Measurements from ENCODE around the gene PEPD. TPM values are rescaled to one million over a fixed set of nuclear protein-coding genes. Genes with fewer than 3 reads are reported as not detected.

Gene PEPD
- total RNA-seq, 1 experiment from 2014 or later: 83.1 TPM

DNA sequence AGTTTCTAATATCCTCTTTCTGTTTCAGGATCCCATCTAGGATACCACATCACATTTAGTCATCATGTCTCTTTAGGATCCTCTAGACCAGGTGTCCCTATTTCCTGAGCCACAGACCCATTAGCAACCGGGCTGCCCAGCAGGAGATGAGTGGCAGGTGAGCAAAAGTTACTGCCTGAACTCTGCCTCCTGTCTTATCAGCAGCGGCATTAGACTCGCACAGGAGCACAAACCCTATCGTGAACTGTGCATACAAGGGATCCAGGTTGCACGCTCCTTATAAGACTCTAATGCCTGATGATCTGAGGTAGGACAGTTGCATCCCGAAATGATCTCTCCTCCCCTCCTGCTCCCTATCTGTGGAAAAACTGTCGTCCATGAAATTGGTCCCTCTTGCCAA, 155.9 kb downstream of the PEPD start:
- Mint-ChIP-seq H3K27me3 (ENCODE audit: low read depth) (peaks cover 4% of the 10 kb centered on the region), H3K9me3 (no peaks in the 10 kb centered on the region), H3K4me3 (no peak overlapping the region), H3K4me1 (no peaks in the 10 kb centered on the region), H3K27ac (no peak overlapping the region), H3K36me3 (no peaks in the 10 kb centered on the region)
- CTCF ChIA-PET: no interaction called here
- ATAC-seq: no peak
- DNase-seq (ENCODE audit: low spot score): no peak
- TF ChIP-seq, protein P1, sequence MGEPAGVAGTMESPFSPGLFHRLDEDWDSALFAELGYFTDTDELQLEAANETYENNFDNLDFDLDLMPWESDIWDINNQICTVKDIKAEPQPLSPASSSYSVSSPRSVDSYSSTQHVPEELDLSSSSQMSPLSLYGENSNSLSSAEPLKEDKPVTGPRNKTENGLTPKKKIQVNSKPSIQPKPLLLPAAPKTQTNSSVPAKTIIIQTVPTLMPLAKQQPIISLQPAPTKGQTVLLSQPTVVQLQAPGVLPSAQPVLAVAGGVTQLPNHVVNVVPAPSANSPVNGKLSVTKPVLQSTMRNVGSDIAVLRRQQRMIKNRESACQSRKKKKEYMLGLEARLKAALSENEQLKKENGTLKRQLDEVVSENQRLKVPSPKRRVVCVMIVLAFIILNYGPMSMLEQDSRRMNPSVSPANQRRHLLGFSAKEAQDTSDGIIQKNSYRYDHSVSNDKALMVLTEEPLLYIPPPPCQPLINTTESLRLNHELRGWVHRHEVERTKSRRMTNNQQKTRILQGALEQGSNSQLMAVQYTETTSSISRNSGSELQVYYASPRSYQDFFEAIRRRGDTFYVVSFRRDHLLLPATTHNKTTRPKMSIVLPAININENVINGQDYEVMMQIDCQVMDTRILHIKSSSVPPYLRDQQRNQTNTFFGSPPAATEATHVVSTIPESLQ (CRISPR knock-in tag; IDR thresholded peaks at IDR 0.05): no peak
- TF ChIP-seq, protein P2, sequence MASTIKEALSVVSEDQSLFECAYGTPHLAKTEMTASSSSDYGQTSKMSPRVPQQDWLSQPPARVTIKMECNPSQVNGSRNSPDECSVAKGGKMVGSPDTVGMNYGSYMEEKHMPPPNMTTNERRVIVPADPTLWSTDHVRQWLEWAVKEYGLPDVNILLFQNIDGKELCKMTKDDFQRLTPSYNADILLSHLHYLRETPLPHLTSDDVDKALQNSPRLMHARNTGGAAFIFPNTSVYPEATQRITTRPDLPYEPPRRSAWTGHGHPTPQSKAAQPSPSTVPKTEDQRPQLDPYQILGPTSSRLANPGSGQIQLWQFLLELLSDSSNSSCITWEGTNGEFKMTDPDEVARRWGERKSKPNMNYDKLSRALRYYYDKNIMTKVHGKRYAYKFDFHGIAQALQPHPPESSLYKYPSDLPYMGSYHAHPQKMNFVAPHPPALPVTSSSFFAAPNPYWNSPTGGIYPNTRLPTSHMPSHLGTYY (CRISPR knock-in tag; IDR thresholded peaks at IDR 0.05): no peak
- TF ChIP-seq, protein P3, sequence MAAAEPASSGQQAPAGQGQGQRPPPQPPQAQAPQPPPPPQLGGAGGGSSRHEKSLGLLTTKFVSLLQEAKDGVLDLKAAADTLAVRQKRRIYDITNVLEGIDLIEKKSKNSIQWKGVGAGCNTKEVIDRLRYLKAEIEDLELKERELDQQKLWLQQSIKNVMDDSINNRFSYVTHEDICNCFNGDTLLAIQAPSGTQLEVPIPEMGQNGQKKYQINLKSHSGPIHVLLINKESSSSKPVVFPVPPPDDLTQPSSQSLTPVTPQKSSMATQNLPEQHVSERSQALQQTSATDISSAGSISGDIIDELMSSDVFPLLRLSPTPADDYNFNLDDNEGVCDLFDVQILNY (CRISPR knock-in tag; IDR thresholded peaks at IDR 0.05): no peak
- TF ChIP-seq ESRRA (CRISPR knock-in tag; IDR thresholded peaks at IDR 0.05; ENCODE audit: borderline replicate concordance) (no peak), ZBTB21 (CRISPR knock-in tag; IDR thresholded peaks at IDR 0.05; ENCODE audit: borderline replicate concordance) (no peak), MYBL2 (CRISPR knock-in tag; IDR thresholded peaks at IDR 0.05) (no peak), NR2C2 (CRISPR knock-in tag; IDR thresholded peaks at IDR 0.05) (no peak), CBFB (CRISPR knock-in tag; IDR thresholded peaks at IDR 0.05; ENCODE audit: low read depth) (no peak)
- TF ChIP-seq, protein P4, sequence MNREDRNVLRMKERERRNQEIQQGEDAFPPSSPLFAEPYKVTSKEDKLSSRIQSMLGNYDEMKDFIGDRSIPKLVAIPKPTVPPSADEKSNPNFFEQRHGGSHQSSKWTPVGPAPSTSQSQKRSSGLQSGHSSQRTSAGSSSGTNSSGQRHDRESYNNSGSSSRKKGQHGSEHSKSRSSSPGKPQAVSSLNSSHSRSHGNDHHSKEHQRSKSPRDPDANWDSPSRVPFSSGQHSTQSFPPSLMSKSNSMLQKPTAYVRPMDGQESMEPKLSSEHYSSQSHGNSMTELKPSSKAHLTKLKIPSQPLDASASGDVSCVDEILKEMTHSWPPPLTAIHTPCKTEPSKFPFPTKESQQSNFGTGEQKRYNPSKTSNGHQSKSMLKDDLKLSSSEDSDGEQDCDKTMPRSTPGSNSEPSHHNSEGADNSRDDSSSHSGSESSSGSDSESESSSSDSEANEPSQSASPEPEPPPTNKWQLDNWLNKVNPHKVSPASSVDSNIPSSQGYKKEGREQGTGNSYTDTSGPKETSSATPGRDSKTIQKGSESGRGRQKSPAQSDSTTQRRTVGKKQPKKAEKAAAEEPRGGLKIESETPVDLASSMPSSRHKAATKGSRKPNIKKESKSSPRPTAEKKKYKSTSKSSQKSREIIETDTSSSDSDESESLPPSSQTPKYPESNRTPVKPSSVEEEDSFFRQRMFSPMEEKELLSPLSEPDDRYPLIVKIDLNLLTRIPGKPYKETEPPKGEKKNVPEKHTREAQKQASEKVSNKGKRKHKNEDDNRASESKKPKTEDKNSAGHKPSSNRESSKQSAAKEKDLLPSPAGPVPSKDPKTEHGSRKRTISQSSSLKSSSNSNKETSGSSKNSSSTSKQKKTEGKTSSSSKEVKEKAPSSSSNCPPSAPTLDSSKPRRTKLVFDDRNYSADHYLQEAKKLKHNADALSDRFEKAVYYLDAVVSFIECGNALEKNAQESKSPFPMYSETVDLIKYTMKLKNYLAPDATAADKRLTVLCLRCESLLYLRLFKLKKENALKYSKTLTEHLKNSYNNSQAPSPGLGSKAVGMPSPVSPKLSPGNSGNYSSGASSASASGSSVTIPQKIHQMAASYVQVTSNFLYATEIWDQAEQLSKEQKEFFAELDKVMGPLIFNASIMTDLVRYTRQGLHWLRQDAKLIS (CRISPR knock-in tag; IDR thresholded peaks at IDR 0.05; ENCODE audit: borderline replicate concordance): no peak
- TF ChIP-seq, protein P5, sequence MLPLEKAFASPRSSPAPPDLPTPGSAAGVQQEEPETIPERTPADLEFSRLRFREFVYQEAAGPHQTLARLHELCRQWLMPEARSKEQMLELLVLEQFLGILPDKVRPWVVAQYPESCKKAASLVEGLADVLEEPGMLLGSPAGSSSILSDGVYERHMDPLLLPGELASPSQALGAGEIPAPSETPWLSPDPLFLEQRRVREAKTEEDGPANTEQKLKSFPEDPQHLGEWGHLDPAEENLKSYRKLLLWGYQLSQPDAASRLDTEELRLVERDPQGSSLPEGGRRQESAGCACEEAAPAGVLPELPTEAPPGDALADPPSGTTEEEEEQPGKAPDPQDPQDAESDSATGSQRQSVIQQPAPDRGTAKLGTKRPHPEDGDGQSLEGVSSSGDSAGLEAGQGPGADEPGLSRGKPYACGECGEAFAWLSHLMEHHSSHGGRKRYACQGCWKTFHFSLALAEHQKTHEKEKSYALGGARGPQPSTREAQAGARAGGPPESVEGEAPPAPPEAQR (CRISPR knock-in tag; IDR thresholded peaks at IDR 0.05): no peak
- TF ChIP-seq, protein P6, sequence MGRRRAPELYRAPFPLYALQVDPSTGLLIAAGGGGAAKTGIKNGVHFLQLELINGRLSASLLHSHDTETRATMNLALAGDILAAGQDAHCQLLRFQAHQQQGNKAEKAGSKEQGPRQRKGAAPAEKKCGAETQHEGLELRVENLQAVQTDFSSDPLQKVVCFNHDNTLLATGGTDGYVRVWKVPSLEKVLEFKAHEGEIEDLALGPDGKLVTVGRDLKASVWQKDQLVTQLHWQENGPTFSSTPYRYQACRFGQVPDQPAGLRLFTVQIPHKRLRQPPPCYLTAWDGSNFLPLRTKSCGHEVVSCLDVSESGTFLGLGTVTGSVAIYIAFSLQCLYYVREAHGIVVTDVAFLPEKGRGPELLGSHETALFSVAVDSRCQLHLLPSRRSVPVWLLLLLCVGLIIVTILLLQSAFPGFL (CRISPR knock-in tag; IDR thresholded peaks at IDR 0.05; ENCODE audit: borderline replicate concordance): no peak
- TF ChIP-seq, protein P7, sequence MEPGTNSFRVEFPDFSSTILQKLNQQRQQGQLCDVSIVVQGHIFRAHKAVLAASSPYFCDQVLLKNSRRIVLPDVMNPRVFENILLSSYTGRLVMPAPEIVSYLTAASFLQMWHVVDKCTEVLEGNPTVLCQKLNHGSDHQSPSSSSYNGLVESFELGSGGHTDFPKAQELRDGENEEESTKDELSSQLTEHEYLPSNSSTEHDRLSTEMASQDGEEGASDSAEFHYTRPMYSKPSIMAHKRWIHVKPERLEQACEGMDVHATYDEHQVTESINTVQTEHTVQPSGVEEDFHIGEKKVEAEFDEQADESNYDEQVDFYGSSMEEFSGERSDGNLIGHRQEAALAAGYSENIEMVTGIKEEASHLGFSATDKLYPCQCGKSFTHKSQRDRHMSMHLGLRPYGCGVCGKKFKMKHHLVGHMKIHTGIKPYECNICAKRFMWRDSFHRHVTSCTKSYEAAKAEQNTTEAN (CRISPR knock-in tag; IDR thresholded peaks at IDR 0.05): no peak
- TF ChIP-seq, protein P8, sequence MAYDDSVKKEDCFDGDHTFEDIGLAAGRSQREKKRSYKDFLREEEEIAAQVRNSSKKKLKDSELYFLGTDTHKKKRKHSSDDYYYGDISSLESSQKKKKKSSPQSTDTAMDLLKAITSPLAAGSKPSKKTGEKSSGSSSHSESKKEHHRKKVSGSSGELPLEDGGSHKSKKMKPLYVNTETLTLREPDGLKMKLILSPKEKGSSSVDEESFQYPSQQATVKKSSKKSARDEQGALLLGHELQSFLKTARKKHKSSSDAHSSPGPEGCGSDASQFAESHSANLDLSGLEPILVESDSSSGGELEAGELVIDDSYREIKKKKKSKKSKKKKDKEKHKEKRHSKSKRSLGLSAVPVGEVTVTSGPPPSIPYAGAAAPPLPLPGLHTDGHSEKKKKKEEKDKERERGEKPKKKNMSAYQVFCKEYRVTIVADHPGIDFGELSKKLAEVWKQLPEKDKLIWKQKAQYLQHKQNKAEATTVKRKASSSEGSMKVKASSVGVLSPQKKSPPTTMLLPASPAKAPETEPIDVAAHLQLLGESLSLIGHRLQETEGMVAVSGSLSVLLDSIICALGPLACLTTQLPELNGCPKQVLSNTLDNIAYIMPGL (CRISPR knock-in tag; IDR thresholded peaks at IDR 0.05): no peak
- TF ChIP-seq, protein P9, sequence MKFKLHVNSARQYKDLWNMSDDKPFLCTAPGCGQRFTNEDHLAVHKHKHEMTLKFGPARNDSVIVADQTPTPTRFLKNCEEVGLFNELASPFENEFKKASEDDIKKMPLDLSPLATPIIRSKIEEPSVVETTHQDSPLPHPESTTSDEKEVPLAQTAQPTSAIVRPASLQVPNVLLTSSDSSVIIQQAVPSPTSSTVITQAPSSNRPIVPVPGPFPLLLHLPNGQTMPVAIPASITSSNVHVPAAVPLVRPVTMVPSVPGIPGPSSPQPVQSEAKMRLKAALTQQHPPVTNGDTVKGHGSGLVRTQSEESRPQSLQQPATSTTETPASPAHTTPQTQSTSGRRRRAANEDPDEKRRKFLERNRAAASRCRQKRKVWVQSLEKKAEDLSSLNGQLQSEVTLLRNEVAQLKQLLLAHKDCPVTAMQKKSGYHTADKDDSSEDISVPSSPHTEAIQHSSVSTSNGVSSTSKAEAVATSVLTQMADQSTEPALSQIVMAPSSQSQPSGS (CRISPR knock-in tag; IDR thresholded peaks at IDR 0.05; ENCODE audit: borderline replicate concordance, low read depth): no peak
- TF ChIP-seq, protein P10, sequence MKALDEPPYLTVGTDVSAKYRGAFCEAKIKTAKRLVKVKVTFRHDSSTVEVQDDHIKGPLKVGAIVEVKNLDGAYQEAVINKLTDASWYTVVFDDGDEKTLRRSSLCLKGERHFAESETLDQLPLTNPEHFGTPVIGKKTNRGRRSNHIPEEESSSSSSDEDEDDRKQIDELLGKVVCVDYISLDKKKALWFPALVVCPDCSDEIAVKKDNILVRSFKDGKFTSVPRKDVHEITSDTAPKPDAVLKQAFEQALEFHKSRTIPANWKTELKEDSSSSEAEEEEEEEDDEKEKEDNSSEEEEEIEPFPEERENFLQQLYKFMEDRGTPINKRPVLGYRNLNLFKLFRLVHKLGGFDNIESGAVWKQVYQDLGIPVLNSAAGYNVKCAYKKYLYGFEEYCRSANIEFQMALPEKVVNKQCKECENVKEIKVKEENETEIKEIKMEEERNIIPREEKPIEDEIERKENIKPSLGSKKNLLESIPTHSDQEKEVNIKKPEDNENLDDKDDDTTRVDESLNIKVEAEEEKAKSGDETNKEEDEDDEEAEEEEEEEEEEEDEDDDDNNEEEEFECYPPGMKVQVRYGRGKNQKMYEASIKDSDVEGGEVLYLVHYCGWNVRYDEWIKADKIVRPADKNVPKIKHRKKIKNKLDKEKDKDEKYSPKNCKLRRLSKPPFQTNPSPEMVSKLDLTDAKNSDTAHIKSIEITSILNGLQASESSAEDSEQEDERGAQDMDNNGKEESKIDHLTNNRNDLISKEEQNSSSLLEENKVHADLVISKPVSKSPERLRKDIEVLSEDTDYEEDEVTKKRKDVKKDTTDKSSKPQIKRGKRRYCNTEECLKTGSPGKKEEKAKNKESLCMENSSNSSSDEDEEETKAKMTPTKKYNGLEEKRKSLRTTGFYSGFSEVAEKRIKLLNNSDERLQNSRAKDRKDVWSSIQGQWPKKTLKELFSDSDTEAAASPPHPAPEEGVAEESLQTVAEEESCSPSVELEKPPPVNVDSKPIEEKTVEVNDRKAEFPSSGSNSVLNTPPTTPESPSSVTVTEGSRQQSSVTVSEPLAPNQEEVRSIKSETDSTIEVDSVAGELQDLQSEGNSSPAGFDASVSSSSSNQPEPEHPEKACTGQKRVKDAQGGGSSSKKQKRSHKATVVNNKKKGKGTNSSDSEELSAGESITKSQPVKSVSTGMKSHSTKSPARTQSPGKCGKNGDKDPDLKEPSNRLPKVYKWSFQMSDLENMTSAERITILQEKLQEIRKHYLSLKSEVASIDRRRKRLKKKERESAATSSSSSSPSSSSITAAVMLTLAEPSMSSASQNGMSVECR (CRISPR knock-in tag; IDR thresholded peaks at IDR 0.05; ENCODE audit: borderline replicate concordance): no peak
- POLR2A ChIA-PET: no interaction called here

Data from WTC11 (cell line).